HG02943 (cell line): ENCODE results near the gene JAM2.
"Not testable (repeated sequence)": the region's sequence is repeated elsewhere in the genome, so short reads cannot be mapped to it uniquely, and the experiment has no call there.

Experiments used
- ATAC-seq: cut with Tn5 transposase; IDR thresholded peaks from one replicate; pipeline ENCODE4 v1.9.1; 2021; ENCODE audit warnings: mild to moderate bottlenecking, low read depth, moderate library complexity; ENCODE audit not compliant: unreplicated experiment

The JAM2 gene, protein sequence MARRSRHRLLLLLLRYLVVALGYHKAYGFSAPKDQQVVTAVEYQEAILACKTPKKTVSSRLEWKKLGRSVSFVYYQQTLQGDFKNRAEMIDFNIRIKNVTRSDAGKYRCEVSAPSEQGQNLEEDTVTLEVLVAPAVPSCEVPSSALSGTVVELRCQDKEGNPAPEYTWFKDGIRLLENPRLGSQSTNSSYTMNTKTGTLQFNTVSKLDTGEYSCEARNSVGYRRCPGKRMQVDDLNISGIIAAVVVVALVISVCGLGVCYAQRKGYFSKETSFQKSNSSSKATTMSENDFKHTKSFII

DNA sequence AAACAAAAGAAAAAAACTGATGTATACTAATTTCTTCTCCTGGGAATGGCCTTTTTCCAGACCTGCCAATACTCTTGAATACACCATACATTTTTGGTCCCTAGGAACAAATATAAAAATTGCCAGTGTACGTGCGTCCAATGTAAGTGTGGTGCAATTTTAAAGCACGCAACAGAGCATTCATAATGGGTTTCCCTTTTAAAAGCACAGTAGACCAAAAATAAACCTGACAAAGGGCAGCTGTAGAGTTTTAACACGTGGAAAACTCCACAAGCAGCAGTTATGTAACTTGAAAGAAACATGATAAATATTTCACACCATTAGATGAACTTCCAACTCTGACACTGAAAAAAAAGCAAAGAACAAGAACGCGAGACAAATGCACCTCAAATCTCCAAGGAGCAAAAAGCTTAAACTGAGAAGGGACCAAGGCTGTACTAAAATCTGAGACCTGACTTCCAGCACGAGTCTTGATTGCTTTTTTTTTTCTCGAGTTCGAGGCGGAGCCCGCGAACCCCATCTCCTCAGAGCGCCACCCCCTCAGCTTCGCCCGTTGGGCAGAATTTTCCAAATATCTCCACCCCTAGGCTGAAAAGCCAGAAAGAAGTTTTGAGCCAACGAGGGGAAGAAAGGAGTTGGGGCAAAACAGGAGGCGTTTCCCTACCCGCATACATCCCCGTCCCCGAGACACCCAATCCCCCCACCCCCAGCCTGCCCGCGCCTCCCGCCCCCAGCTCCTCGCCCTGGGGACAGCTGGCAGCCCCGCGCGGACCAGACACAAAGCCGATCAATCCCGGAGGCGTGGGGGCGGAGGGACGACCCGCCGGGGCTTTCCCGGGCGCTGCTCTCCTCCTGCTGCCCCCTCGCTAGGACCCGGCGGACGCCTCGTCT lies at the start of gene JAM2:
TSS of gene JAM2 (plus strand) at position 599 of the 891 bp plus-strand sequence. CDS start 564 bp downstream, outside the sequence.
- ATAC-seq: peak; percentile 61

DNA sequence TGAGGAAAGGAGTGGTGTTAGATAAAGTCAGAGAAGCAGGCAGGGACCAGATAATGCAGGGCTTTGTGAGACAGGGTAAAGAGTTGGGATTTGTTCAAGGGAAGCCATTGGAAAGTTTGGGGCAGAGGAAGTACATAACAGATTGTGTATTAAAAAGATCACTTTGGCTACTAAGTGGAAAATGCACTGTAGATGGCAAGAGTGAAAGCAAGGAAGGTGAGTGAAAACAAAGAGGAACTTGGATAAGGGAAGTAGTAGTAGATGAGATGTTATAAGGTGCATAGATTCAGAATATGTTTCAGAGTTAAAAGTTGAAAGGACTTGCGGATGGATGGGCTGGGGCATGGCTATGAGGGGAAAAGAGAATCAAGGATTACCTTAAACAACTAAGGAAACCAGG lies 49.2 kb upstream of the JAM2 start:
- no peak for ATAC-seq

DNA sequence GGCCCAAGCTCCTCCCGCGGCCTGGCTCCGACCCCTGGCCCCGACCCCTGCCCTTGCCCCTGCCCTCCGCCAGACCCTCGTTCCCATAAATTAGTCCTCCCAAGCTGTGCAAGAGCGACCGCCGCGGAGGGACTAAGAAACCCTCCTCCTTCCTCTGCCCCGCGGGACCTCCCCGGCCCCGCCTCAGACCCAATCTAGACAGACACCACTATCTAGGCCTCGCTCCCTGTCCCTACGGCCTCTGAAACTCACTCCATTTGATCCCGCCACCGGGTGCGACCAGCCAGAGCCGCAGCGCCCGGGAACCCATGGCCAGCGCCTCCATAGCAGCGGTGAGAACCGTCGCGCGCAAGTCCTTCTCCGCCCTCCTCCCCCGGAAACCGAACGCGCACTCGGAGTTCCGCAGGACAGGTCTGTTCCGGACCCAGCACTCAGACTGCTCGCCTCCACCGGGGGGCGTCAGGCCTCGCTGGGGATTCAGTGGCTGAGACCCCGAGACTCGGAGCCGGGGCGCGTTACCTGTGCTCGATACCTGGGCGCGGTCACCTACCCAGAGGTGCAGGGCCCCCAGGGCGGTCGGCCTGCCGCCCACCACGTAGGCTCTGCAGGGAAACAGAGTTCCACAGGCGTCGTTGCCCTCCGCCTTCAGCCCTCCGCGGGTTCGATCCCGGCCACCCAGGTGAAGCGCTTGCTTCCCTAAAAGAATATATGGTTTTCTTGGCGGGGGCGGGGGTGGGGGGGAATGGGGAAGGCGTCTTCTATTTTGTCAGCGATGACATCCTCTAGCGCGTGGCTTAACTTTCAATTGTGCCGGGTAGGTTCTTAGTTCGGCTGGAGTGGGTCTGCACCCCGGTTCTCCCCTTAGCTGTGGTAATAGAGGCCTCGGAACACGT lies 31.7 kb upstream of the JAM2 start, which contains the start of gene MRPL39:
TSS of gene MRPL39 (minus strand) at position 331 of the 893 bp plus-strand sequence. CDS start at position 325, 6 bp downstream.
- peak; percentile 94 for ATAC-seq

DNA sequence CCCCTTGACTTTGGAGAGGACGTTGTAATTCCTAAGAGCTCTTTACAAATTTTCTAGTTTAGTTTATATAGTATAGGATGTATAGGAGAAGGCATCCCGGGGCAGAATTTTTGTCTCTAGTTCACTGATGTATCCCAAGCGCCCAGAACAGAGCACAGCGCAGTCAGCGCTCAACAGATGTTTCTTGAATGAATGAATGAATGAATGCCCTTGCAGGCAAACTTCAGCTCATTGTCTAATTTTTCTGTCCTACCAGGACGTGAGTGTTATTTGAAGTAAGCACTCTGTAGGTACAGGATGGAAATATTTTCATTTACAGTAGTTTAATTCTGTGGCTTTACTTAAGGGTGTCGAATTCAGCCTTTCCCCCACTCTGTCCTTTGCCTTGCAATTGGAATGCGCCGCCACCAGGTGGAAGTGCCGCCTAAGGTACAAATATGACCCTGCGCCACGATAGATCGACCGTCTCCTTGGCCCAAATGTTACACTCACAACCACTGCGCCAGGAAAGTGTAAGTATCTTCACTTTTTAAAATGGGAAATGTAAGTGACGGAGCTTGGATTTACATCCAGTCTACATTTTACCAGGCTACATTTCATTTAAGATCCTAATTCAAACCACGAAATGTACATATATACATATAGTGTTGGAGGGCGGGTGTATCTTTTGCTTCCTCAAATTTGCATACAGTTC lies 30.9 kb upstream of the JAM2 start:
- peak; percentile 84 for ATAC-seq

DNA sequence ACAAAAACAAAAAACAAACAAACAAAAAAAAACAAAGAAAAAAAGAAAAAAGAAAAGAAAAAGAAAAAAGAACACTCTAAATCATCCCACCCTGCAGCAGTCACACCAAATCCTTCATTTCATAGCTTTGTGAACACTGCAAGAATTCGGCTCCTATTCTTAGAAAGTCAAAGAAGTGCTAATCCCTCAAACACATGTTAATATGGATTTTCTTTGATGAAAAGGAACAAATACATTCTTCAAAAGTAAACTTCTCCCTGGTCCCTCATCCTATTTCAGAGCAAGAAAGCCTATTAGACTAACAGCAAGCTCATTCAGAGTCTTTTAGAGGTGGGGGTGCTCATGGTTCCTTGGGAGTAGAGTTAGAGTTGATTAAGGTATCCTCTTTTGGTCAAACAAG lies 24.6 kb upstream of the JAM2 start:
- ATAC-seq: no peak

DNA sequence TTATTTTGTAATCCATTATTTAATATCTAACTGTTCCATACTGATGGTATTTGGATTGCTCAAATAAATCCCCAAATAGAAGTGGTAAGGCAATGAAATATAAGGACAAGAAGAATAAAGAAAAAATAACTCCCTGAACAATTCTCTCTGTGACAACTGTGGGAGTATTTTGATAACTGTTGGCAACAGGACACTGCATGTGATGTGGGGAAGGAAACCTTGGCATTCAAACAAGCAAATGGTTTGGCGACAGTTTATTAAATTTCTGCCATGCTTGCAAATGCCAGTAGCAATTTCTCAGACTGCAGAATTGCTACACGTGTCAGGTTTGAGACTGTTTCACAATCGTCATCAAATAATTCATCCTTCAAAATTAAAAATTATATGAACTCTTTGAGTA lies 23.2 kb upstream of the JAM2 start:
- no peak for ATAC-seq

DNA sequence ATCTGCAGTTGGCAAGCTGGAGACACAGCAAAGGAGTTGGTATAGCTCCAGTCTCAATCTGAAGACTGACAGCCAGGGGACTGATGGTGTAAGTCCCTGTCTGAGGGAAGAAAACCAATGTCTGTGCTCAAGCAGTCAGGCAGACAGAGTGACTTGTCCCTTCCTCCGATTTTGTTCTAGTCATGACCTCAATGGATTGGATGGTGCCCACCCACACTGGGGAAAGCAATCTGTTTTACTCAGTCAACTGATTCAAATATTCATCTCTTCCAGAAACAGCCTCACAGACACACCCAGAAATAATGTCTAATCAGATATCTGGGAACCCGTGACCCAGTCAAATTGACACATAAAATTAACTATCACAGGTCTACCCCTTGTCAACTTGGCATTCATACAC lies 19.9 kb upstream of the JAM2 start:
- ATAC-seq: no peak

DNA sequence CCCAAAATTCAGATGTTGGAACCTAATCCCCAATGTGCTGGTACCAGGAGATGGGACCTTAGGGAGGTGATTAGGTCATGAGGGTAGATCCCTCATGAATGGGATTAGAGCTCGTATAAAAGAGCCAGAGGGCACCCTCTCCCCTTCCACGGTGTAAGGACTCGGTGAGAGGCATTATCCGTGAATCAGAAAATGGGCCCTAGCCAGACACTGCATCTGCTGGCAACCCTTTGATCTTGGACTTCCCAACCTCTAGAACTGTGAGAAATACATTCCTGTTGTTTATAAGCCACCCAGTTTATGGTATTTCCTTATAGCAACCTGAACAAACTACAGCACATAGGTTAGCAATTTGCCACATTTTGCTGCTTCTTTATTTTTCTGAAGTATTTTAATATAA lies 14.5 kb upstream of the JAM2 start:
- ATAC-seq: no peak

DNA sequence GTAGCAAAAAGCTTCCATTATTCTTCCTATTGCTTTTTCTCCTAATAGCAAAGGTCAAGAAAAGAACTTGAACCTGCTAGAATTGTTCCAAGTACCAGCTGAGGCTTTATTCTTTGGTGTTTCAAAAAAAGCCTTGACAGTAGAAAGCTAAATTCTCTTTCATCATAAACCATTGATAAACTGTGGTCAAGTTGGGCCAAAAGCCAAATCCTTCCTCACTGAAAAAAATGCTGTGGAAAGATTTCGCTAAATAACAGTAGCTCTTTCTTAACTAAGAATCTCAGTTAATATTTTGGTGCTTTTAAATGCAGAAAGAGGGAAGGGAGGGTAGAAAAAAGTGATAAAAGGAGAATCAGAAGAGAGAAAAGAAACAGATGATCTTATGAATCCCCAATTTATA lies 14.0 kb upstream of the JAM2 start:
- ATAC-seq: no peak

DNA sequence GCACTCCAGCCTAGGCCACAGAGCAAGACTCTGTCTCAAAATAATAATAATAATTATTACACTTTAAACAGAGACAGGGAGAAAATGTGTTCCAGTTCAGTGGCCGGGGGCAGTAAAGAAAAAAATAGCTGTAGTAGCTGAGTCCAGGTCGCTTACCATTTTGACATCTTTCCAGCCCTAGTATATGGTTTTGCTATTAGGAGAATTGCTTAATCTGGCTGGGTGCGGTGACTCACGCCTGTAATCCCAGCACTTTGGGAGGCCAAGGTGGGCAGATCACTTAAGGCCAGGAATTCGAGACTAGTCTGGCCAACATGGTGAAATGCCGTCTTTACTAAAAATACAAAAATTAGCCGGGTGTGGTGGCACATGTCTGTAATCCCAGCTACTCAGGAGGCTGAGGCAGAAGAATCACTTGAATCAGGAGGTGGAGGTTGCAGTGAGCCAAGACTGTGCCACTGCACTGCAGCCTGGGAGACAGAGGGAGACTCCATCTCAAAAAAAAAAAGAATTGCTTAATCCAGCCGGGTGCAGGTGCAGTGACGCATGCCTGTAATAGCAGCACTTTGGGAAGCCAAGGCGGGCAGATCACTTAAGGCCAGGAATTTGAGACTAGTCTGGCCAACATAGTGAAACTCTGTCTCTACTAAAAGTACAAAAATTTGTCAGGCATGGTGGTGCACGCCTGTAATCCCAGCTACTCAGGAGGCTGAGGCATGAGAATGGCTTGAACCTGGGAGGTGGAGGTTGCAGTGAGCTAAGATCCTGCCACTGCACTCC lies 13.1 kb upstream of the JAM2 start:
- not testable (repeated sequence) for ATAC-seq

DNA sequence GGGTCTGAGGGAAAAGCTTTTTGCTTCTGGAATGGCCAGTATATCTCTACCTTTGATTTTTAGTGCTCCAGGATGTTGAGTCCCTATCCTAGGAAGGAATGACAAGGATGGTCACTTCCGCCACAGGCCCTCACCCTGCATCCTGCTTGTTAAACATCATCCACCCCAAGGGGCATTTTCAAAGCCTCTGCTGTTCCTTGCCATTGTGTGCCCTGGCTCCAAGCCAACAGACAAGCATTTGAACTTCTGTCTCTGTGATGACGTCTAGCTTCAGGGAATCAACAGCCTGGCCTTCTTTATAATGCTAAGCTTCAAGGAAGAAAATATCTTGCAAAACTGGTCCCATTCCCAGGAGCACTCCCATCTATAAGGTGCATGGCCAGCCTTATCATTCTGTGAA lies 12.3 kb upstream of the JAM2 start:
- no peak for ATAC-seq

DNA sequence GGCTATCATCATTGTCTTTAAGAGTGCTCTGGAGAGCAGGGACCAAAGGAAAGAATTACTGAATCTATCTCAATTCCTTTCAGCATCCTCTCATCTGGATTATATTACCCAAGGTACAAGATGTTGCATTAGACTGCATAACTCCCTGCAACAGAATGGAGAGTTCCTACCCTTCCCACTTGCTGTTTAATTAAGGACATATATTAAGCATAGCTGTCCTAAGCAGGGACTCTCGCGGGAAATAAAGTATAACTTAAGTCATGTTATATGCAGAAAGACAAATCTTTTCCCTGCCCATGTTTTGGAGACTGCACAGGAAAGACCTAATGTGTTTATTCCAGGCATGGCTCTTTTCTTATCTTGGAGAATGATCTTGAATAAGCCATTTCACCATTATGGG lies 6.8 kb upstream of the JAM2 start:
- ATAC-seq: no peak

DNA sequence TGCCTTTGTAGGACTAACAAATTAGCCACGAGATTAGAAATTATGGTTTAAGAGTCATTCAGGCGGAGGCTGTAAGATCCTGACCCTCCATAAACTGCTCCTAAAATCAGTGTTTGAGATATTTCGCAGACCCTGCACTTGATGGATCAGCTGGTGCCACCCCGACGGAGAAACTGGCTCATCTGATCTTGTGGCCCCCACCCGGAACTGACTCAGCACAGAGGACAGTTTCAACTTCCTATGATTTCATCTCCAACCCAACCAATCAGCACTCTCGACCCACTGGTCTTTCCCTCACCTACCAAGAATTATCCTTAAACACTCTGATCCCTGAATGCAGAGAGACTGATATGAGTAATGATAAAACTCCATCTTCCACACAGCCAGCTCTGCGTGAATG lies 3.7 kb upstream of the JAM2 start:
- ATAC-seq: no peak

DNA sequence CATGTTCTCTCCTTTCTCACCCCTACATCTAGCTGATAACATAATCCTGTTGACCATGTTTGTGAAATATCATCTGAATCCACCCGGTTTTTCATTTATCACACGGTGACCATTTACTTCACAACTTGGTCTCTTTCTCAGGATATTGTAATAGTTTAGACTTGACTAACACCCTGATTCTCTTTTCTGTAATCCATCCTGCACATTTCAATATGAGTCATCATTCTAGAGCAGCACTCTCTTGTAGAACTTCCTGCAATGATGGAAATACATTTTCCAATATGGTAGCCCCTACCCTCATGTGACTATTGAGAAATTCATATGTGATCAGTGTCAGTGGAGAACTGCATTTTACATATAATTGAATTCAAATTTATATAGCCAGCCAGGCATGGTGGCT lies 2.3 kb upstream of the JAM2 start:
- no peak for ATAC-seq

DNA sequence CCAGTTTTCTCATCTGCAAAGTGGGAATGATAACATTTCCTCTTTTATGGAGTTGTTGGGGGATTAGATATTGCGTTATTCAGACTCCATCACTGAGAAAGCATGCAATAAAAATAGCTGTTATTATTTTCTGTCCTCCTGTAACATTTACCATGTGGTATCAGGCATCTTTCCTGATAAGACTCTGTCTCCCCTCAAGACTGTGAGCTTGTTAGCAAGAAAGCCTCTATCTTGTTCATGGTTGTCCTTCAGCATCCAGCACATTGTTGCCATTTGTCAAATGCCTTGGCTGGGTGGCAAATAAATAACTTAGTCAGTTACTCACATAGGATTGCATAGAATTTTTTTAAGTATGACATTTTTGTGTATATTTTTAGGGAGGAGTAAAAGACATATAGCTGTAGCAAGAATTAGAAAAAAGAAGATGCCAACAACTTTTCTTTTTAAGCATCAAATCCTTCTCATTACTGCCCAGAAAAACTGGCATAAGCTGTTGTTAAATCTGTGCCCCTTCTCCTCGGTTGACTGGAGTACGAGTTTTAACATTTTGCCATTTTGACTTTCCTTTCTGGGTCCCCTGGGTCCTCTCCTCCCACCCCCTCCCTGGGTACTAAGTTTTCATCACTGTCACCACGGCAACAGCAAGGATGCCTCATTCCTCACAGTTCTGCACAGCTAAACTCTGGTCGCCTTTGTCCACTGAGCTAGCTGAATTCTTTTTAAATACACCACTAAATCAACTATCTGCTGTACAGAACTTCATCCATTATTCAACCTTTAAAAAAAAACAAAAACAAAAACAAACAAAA lies 1.0 kb upstream of the JAM2 start:
- no peak for ATAC-seq

DNA sequence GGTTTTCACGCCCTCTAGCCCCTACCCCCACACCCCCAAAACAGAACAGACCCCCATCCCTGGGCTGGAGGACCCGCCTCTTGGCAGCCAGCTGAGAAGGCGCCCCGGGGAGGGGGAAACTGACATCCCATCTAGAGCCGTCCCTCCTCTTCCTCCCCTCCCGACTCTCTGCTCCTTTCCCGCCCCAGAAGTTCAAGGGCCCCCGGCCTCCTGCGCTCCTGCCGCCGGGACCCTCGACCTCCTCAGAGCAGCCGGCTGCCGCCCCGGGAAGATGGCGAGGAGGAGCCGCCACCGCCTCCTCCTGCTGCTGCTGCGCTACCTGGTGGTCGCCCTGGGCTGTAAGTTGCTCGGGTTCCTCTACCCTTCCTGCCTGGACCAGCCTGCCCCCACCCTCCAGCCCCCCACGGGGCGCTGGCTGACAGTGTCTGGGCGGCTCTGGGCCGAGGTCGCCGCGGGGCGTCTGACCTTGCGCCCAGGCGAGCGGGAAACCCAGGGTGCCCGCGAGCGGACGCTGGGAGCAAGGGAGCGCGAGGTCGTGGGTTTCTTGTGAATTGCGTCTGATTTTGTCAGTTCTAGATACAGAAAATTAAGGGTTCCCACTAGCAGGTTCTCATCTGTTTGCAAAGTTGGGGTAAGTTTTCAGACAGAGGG lies 618 bp downstream of the JAM2 start:
- peak; percentile 62 for ATAC-seq

DNA sequence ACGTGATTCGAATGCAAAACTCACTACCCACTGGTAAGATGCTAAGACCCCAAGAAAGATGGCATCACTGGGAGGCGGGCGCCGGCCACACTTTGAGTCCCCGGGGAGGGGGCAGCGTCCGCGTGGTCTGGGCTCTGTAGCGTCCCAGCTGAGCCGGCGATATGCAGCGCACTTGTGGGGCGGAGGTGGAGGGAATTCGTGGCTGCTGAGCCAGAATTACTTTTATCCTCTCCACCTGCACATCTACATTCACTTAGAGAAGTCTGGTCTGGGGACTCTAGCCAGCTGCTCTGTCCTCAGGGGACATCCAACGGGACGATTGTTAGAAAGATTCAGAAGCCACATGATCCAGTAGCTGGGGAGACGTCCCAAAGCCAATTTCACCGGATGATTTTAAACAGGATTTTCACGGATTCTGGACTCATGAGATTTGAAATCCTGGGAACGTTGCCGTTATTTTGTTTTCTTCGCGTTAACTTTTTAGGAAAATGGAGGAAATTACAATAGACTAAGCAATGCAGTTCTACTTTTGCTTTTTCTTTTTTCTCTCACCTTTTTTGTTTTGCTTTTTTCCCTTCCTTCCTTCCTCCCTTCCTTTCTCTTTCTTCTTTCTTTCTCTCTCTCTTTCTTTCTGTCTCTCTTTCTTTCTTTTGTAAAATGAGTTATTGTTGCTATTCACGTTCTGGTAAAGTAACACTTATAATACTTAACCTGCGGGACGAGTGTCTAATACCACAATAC lies 1.3 kb downstream of the JAM2 start:
- ATAC-seq: peak; percentile 30
